SU-DHL-6 (cell line): ENCODE results near the gene TRIML2.

Experiments used
- H2AFZ ChIP-seq: fragments of 200-600 bp; sonication (generic); 2 replicates; pipeline ENCODE4 v1.6.1; 2014; ENCODE audit warnings: low read depth, mild to moderate bottlenecking, moderate library complexity, mixed read lengths, antibody characterized with exemption, low read length; ENCODE audit not compliant: severe bottlenecking
- H3F3A ChIP-seq: fragments of 200-600 bp; shearing (Covaris generic); 2 replicates; pipeline ENCODE4 v1.6.0; 2016; ENCODE audit warnings: antibody characterized with exemption, mild to moderate bottlenecking; ENCODE audit not compliant: insufficient read depth
- H3K27ac ChIP-seq: fragments of 200-600 bp; sonication (generic); 2 replicates; pipeline ENCODE4 v1.5.1; 2016; ENCODE audit warnings: low read depth, mild to moderate bottlenecking, low read length, moderate library complexity, mixed read lengths
- H3K27me3 ChIP-seq: fragments of 200-600 bp; sonication (generic), shearing (Covaris generic); 2 replicates; pipeline ENCODE4 v1.6.0; 2014; ENCODE audit warnings: mild to moderate bottlenecking, low read length
- H3K36me3 ChIP-seq: fragments of 200-600 bp; sonication (generic); 2 replicates; pipeline ENCODE4 v1.6.1; 2014; ENCODE audit warnings: mild to moderate bottlenecking, low read length, mixed read lengths
- H3K4me2 ChIP-seq: fragments of 300-600, 200-600 bp; shearing (Covaris generic), sonication (generic); 2 replicates; pipeline ENCODE4 v1.6.0; 2014; ENCODE audit warnings: low read length, low read depth, mild to moderate bottlenecking; ENCODE audit not compliant: poor library complexity, severe bottlenecking
- H3K4me3 ChIP-seq: fragments of 200-600 bp; sonication (generic); 2 replicates; pipeline ENCODE4 v1.5.1; 2014; ENCODE audit warnings: antibody characterized with exemption, low read length, mild to moderate bottlenecking, mixed read lengths; ENCODE audit not compliant: insufficient read depth, poor library complexity, severe bottlenecking
- H3K79me2 ChIP-seq: fragments of 200-600 bp; sonication (generic); 2 replicates; pipeline ENCODE4 v1.6.1; 2014; ENCODE audit warnings: mild to moderate bottlenecking, low read length, moderate library complexity; ENCODE audit not compliant: insufficient read depth
- H3K9ac ChIP-seq: fragments of 200-600 bp; sonication (generic); 2 replicates; pipeline ENCODE4 v1.7.0; 2014; ENCODE audit warnings: mild to moderate bottlenecking, low read length
- H3K9me2 ChIP-seq: fragments of 200-600 bp; sonication (generic); replicated peaks from 2 replicates; pipeline ENCODE4 v1.6.1; 2014; ENCODE audit warnings: low read length; ENCODE audit not compliant: insufficient read depth
- H3K9me3 ChIP-seq: fragments of 200-600 bp; sonication (generic); 2 replicates; pipeline ENCODE4 v1.6.1; 2014; ENCODE audit warnings: low read length, mixed read lengths; ENCODE audit not compliant: insufficient read depth
- H4K20me1 ChIP-seq: fragments of 200-600 bp; sonication (generic); 2 replicates; pipeline ENCODE4 v1.6.1; 2014; ENCODE audit warnings: low read depth, mild to moderate bottlenecking, antibody characterized with exemption, low read length, moderate library complexity, mixed read lengths
- EZH2phosphoT487 ChIP-seq: fragments of 200-600 bp; sonication (generic), shearing (Covaris generic); conservative IDR thresholded peaks from 2 replicates; pipeline ENCODE4 v1.6.1; 2018; ENCODE audit warnings: mild to moderate bottlenecking, antibody characterized with exemption, low read length, moderate library complexity, mixed read lengths
- TF ChIP-seq, protein P1 (sequence below): fragments of 200-600 bp; sonication (generic); IDR thresholded peaks from one replicate; pipeline ENCODE4 v1.5.1; 2017; ENCODE audit warnings: antibody characterized with exemption, mild to moderate bottlenecking, low read length, moderate library complexity; ENCODE audit not compliant: insufficient read depth, poor library complexity, severe bottlenecking

Gene TRIML2

DNA sequence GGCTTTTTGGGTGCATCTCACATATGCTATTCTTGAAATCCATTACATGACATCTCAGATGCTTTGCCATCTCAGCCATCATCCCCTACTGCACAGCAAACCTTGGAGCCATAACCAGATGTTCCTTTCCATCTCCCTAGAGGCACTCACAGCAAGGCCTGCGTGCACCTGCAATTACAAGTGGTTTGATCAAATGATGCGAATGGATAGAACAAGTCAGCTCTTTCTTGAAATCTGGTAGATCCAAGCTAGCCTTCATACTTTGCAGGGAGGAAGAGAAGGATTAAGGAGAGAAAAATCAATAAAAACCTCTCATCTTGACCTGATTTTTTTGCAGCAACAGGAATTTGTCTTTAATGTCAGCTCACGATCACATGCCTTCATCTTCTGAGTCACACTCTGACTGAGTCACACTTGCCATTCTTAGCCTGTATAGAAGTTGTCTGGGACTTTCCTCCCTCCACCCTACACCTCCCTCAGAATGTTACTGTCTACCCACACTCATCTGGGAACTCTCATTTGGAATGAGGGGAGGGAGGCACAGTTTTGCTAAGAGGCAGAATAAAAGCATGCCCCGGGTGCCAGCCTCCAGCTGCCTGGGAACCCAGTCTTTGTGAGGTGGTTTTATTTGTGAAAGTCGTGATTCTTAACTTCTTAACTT is 17.9 kb upstream of the TRIML2 start:
- H2AFZ ChIP-seq = no peak overlapping the region
- no peaks in the 10 kb centered on the region for H3K79me2 ChIP-seq
- H3K27ac ChIP-seq = no peak overlapping the region
- H3K9me3 ChIP-seq = no peaks in the 10 kb centered on the region
- H3F3A ChIP-seq = no peaks in the 10 kb centered on the region
- H3K9me2 ChIP-seq = no peaks in the 10 kb centered on the region
- no peaks in the 10 kb centered on the region for H3K27me3 ChIP-seq
- no peak overlapping the region for H3K4me2 ChIP-seq
- no peaks in the 10 kb centered on the region for H3K36me3 ChIP-seq
- TF ChIP-seq EZH2phosphoT487 = no peak
- TF ChIP-seq, protein P1, sequence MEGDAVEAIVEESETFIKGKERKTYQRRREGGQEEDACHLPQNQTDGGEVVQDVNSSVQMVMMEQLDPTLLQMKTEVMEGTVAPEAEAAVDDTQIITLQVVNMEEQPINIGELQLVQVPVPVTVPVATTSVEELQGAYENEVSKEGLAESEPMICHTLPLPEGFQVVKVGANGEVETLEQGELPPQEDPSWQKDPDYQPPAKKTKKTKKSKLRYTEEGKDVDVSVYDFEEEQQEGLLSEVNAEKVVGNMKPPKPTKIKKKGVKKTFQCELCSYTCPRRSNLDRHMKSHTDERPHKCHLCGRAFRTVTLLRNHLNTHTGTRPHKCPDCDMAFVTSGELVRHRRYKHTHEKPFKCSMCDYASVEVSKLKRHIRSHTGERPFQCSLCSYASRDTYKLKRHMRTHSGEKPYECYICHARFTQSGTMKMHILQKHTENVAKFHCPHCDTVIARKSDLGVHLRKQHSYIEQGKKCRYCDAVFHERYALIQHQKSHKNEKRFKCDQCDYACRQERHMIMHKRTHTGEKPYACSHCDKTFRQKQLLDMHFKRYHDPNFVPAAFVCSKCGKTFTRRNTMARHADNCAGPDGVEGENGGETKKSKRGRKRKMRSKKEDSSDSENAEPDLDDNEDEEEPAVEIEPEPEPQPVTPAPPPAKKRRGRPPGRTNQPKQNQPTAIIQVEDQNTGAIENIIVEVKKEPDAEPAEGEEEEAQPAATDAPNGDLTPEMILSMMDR = no peak
- no peak overlapping the region for H3K9ac ChIP-seq
- H3K4me3 ChIP-seq = no peak overlapping the region
- no peaks in the 10 kb centered on the region for H4K20me1 ChIP-seq

DNA sequence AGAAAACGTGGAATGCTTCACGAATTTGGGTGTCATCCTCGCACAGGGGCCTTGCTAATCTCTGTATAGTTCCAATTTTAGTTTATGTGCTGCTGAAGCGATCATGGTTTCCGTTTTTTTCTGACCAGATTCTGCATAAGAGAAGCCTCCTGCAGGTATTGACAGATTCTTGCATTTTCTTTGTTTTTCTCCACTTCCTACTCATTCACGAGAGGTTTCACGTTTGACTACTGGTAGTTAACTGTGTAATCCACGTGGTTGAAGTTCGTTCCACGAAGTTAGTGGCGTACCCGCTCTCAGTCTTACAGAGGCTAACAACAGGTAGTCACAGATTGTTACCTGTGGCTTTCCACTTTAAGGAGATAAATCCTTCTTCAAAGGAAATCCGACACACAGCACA is 12.1 kb upstream of the TRIML2 start:
- Histone ChIP-seq H3K36me3 (no peaks in the 10 kb centered on the region), H3K9ac (no peak overlapping the region), H3K9me3 (no peaks in the 10 kb centered on the region), H3K27ac (no peak overlapping the region), H3K9me2 (no peaks in the 10 kb centered on the region), H3K79me2 (no peaks in the 10 kb centered on the region), H4K20me1 (no peaks in the 10 kb centered on the region), H2AFZ (no peak overlapping the region), H3K4me3 (no peak overlapping the region), H3F3A (no peaks in the 10 kb centered on the region), H3K27me3 (no peaks in the 10 kb centered on the region), H3K4me2 (no peak overlapping the region)
- TF ChIP-seq, protein P1 = no peak
- no peak for TF ChIP-seq EZH2phosphoT487

DNA sequence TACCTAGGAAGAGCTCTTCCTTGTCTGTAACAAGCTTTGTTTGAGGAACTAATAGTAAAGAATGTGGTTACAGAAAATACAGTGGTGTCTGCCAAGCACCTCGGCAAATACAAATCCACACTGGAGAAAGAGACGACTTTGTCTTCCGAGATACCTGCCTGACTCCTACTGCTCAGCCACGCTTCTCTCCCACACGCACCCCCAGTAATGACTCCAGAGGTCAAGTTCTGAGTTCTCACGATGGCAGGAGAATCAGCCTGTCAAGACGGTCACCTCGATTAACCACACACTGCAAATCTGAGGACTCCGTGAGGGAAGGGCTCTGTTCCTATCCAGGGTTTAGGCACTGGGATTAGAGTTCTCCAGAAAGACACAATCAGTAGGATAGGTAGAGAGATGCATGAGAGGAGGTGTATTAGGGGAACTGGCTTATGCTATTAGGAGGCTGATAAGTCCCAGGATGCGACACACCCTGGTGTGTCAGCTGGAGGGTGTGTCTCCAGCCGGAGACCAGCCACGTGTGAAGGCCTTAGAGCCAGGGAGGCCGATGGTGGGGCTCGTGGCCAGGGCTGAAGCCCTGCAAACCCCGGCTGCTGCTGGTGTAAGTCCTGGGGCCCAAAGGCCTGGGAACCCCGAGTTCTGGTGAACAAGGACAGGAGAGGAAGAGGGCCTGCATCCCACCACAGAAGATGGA is 8.4 kb upstream of the TRIML2 start:
- Histone ChIP-seq H3K9me2 (no peaks in the 10 kb centered on the region), H3K9ac (no peak overlapping the region)
- TF ChIP-seq, protein P1 = no peak
- TF ChIP-seq EZH2phosphoT487 = no peak

More for the DNA sequence above, 8.4 kb upstream of the TRIML2 start:
- H3K27ac ChIP-seq = no peak overlapping the region
- H2AFZ ChIP-seq = no peak overlapping the region
- H4K20me1 ChIP-seq = no peaks in the 10 kb centered on the region
- no peaks in the 10 kb centered on the region for H3F3A ChIP-seq
- H3K4me3 ChIP-seq = no peak overlapping the region
- H3K36me3 ChIP-seq = no peaks in the 10 kb centered on the region
- H3K27me3 ChIP-seq = no peaks in the 10 kb centered on the region
- H3K9me3 ChIP-seq = no peaks in the 10 kb centered on the region
- no peak overlapping the region for H3K4me2 ChIP-seq
- H3K79me2 ChIP-seq = no peaks in the 10 kb centered on the region
